ENCODE measurements around the gene TBC1D26.
"Not testable (repeated sequence)": the region's sequence is repeated elsewhere in the genome, so short reads cannot be mapped to it uniquely, and the experiment has no call there.

DNA sequence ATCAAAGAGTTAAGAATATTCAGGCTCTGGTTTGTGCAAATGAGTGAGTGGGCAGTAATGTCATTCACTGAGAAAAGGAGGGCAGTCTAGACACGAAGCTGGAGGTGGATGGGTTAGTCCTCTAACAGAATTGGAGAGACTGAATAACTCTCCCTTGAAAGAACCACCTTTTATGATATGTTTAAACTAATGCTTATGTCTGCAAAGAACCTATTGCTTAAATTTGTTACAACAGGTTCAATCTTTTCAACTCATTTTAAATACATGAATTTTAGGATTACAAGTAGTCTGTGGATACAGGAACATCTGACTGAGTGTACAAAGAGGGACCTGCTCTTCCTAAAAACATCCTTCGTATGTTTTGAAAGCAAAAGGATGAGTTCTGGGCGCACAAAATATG lies 33.1 kb upstream of the TBC1D26 start:
- TF ChIP-seq, protein P1, sequence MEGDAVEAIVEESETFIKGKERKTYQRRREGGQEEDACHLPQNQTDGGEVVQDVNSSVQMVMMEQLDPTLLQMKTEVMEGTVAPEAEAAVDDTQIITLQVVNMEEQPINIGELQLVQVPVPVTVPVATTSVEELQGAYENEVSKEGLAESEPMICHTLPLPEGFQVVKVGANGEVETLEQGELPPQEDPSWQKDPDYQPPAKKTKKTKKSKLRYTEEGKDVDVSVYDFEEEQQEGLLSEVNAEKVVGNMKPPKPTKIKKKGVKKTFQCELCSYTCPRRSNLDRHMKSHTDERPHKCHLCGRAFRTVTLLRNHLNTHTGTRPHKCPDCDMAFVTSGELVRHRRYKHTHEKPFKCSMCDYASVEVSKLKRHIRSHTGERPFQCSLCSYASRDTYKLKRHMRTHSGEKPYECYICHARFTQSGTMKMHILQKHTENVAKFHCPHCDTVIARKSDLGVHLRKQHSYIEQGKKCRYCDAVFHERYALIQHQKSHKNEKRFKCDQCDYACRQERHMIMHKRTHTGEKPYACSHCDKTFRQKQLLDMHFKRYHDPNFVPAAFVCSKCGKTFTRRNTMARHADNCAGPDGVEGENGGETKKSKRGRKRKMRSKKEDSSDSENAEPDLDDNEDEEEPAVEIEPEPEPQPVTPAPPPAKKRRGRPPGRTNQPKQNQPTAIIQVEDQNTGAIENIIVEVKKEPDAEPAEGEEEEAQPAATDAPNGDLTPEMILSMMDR (conservative IDR thresholded peaks at IDR 0.05; ENCODE audit: low read depth in 2 of 2), result not testable (repeated sequence)
- TF ChIP-seq EZH2phosphoT487 (IDR thresholded peaks at IDR 0.05; ENCODE audit: unreplicated experiment); EZH2 (IDR thresholded peaks at IDR 0.05; ENCODE audit: low read depth, unreplicated experiment); POLR2AphosphoS5 (IDR thresholded peaks at IDR 0.05; ENCODE audit: low read depth); ETS1 (IDR thresholded peaks at IDR 0.05); NANOG (IDR thresholded peaks at IDR 0.05; ENCODE audit: borderline replicate concordance); STAT1 (IDR thresholded peaks at IDR 0.05; ENCODE audit: unreplicated experiment); JUNB (IDR thresholded peaks at IDR 0.05; ENCODE audit: unreplicated experiment); ZNF331 (CRISPR knock-in tag; IDR thresholded peaks at IDR 0.05; ENCODE audit: low read depth); ZNF114 (CRISPR knock-in tag; IDR thresholded peaks at IDR 0.05); CREB1 (CRISPR knock-in tag; IDR thresholded peaks at IDR 0.05; ENCODE audit: low read depth): not testable (repeated sequence)
- TF ChIP-seq, protein P2, sequence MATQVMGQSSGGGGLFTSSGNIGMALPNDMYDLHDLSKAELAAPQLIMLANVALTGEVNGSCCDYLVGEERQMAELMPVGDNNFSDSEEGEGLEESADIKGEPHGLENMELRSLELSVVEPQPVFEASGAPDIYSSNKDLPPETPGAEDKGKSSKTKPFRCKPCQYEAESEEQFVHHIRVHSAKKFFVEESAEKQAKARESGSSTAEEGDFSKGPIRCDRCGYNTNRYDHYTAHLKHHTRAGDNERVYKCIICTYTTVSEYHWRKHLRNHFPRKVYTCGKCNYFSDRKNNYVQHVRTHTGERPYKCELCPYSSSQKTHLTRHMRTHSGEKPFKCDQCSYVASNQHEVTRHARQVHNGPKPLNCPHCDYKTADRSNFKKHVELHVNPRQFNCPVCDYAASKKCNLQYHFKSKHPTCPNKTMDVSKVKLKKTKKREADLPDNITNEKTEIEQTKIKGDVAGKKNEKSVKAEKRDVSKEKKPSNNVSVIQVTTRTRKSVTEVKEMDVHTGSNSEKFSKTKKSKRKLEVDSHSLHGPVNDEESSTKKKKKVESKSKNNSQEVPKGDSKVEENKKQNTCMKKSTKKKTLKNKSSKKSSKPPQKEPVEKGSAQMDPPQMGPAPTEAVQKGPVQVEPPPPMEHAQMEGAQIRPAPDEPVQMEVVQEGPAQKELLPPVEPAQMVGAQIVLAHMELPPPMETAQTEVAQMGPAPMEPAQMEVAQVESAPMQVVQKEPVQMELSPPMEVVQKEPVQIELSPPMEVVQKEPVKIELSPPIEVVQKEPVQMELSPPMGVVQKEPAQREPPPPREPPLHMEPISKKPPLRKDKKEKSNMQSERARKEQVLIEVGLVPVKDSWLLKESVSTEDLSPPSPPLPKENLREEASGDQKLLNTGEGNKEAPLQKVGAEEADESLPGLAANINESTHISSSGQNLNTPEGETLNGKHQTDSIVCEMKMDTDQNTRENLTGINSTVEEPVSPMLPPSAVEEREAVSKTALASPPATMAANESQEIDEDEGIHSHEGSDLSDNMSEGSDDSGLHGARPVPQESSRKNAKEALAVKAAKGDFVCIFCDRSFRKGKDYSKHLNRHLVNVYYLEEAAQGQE (IDR thresholded peaks at IDR 0.05; ENCODE audit: unreplicated experiment), result not testable (repeated sequence)
